Small intestine (tissue), 7 donors: Measurements from ENCODE around the gene KRTAP19-7. TPM values are rescaled to one million over a fixed set of nuclear protein-coding genes. Genes with fewer than 3 reads are reported as not detected.

ENCODE experiments used
- DNase-seq, 2 donors: peaks; one replicate each; pipeline versions ENCODE4 v3.0.0 to v3.0.0-alpha.2; 2013
- FAIRE-seq: peaks from 2 replicates; lab custom pipeline; 2012; peaks lifted over from hg19 to GRCh38; lab: Jason Lieb, UNC
- H3K27ac ChIP-seq, 3 donors: one replicate each; pipeline ENCODE4 v1.5.1; 2013; ENCODE audit warnings: low read length in 2 of 3, mild to moderate bottlenecking in 2 of 3, control low read depth in 1 of 3, inconsistent platforms in 1 of 3, low read depth in 1 of 3, moderate library complexity in 1 of 3
- H3K27me3 ChIP-seq, 3 donors: one replicate each; pipeline ENCODE4 v1.6.1; 2013; ENCODE audit warnings: low read length in 3 of 3, inconsistent platforms in 1 of 3; ENCODE audit not compliant: control insufficient read depth in 3 of 3, insufficient read depth in 3 of 3
- H3K36me3 ChIP-seq, 3 donors: one replicate each; pipeline ENCODE4 v1.6.1; 2013; ENCODE audit warnings: low read length in 3 of 3, inconsistent platforms in 1 of 3, low read depth in 1 of 3, mild to moderate bottlenecking in 1 of 3, moderate library complexity in 1 of 3; ENCODE audit not compliant: control insufficient read depth in 3 of 3, insufficient read depth in 2 of 3
- H3K4me1 ChIP-seq, 3 donors: one replicate each; pipeline ENCODE4 v1.6.1; 2013; ENCODE audit warnings: low read length in 2 of 3, inconsistent platforms in 1 of 3, low read depth in 1 of 3, mild to moderate bottlenecking in 1 of 3, moderate library complexity in 1 of 3; ENCODE audit not compliant: control insufficient read depth in 3 of 3, insufficient read depth in 2 of 3
- H3K4me3 ChIP-seq, 3 donors: one replicate each; pipeline ENCODE4 v1.5.1; 2013; ENCODE audit warnings: low read length in 3 of 3, control low read depth in 1 of 3, inconsistent platforms in 1 of 3, low read depth in 1 of 3, mild to moderate bottlenecking in 1 of 3, moderate library complexity in 1 of 3
- H3K9me3 ChIP-seq, 2 donors: one replicate each; pipeline ENCODE4 v1.6.1; 2013; ENCODE audit warnings: low read depth in 1 of 2, low read length in 1 of 2; ENCODE audit not compliant: control insufficient read depth in 2 of 2, insufficient read depth in 1 of 2
- WGBS, 3 donors: extraction: QIAGEN DNeasy Blood & Tissue Kit; methylation state at CpG; one replicate each; pipeline ENCODE4 v1.1.7; 2013; 5-methylcytosine and 5-hydroxymethylcytosine counted together
- polyA plus RNA-seq, 4 donors: library from polyadenylated mRNA; stranded (reverse) in 3 of 4; unstranded in 1 of 4; fragments of 200-250 nt in 3 of 4; fragments of 120-200 nt in 1 of 4; gene quantifications; one replicate each; pipeline versions ENCODE4 v1.2.1 to v1.2.3, GENCODE V29; 2013
- donor health status: healthy with polysubstance abuse.
- donor health status: control.
- donor health status: control.
- donor health status: Bipolar disorder and iron deficiency.
- donor health status: healthy.

The KRTAP19-7 gene
- polyA plus RNA-seq, 4 donors: not detected

DNA sequence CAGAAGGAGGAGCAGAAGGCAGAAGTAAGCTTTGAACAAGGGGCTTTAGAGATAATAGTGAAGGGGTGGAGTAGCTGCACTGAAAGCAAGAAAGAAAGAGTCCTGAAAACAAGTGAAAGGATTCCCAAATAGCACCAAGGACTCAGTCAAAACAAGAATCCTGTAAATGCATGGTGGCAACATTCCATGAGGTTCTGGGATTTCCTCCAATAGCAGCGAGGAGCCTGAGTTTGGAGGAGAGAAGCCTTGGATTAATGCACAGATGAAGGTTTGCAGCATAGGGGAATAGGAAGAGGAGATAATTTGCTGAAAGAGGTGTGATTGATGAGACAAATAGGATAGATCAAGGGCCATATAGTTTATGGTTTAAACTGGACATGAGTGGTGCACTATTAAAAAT lies 18.2 kb upstream of the KRTAP19-7 start:
- Histone ChIP-seq H3K4me3 (no peak overlapping the region), H3K36me3 (no peaks in the 10 kb centered on the region), H3K27me3 (no peaks in the 10 kb centered on the region), H3K4me1 (no peaks in the 10 kb centered on the region), H3K9me3 (no peaks in the 10 kb centered on the region), H3K27ac (no peak overlapping the region)
- no peak for FAIRE-seq
- DNase-seq: no peak
- 46 to 64% (median 60%) methylated on average over 1 of the region's 1 CpG for WGBS, 3 donors

DNA sequence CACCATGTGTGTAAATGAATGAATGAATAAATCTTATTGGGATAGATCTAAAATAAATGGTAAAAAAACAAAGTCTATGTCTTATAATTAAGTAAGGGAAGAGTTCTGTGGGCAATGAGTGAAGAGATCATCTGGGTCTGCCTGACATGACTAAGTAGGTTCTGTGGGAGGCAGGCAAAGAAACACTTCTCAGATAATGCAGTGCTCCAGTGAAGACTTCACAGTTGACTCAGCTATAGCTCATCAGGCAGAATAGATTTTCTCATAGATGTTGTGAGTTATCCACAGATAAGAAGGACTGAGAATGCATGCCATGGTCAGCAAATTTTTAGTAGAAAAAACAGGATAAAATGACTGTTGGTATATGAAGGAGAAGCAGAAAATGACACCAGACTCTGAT lies 16.7 kb upstream of the KRTAP19-7 start:
- Histone ChIP-seq H3K27me3 (no peaks in the 10 kb centered on the region), H3K4me3 (no peak overlapping the region), H3K4me1 (no peaks in the 10 kb centered on the region), H3K9me3 (no peaks in the 10 kb centered on the region), H3K36me3 (no peaks in the 10 kb centered on the region), H3K27ac (no peak overlapping the region)
- FAIRE-seq (no peak), DNase-seq (no peak)

DNA sequence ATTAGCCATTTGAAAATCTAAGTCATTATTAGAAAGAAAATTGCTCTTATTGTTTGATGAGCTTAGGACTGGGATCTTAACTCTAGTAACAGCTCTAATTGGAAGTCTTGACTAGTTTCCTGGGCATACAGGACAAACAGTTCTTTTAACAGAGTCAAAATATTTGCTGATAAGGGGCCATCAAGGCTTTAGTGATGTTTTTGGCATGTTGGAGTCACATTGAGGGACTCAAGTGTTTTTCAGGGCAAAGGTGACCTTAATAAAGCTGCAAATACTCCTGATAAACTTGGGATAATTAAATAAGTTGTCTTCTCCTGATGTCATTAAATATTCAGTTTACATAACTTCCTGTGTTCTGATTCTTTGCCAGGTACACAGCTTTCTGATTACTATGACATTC lies 6.5 kb upstream of the KRTAP19-7 start:
- no peaks in the 10 kb centered on the region for H3K4me1 ChIP-seq
- H3K4me3 ChIP-seq: no peak overlapping the region
- H3K27me3 ChIP-seq: no peaks in the 10 kb centered on the region
- FAIRE-seq (no peak), DNase-seq (no peak)
- H3K9me3 ChIP-seq: no peaks in the 10 kb centered on the region
- H3K36me3 ChIP-seq: no peaks in the 10 kb centered on the region
- H3K27ac ChIP-seq: no peak overlapping the region

DNA sequence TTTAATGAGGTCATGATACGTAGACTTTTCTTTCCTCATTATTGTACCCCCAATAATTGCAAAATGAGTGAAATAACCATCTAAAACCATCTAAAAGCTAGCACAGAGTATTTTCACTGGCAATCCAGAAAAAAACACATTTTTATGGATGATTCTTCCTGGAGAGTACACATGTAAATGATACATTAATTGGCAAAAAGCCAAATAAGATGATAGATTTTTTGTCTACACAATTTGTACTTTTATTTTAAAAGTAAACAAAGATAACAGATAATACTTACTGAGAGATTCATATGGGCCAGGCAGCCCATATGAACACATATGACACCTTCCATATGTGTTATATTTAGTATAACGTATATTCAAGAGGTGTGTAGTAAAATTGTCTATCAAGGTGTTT lies 2.5 kb upstream of the KRTAP19-7 start:
- 79 to 86% (median 81%) methylated on average over 2 of the region's 2 CpGs for WGBS, 3 donors
- Histone ChIP-seq H3K36me3 (no peaks in the 10 kb centered on the region), H3K4me1 (no peaks in the 10 kb centered on the region), H3K4me3 (no peak overlapping the region), H3K27ac (no peak overlapping the region), H3K27me3 (no peaks in the 10 kb centered on the region), H3K9me3 (no peaks in the 10 kb centered on the region)
- DNase-seq: no peak
- no peak for FAIRE-seq

DNA sequence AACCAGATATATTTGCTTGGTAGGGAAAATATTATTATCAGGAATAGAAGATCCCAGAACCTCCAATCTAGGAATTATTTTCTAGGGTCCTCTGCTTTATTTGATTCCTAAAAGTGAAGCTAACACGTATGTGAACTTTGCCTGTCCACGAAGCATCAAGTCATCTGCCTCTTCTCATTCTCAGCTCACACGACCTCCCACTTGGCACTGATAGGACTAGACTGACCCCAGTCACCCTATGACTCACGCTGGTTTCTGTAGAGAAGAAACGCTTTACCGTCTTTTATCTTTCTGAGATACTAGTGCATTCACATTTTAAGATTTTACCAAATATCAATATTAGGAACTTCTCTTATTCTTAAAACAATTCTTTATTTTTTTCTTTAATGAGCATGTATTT lies 2.0 kb upstream of the KRTAP19-7 start:
- no peak overlapping the region for H3K4me3 ChIP-seq
- H3K36me3 ChIP-seq: no peaks in the 10 kb centered on the region
- H3K9me3 ChIP-seq: no peaks in the 10 kb centered on the region
- no peaks in the 10 kb centered on the region for H3K27me3 ChIP-seq
- no peaks in the 10 kb centered on the region for H3K4me1 ChIP-seq
- DNase-seq (no peak), FAIRE-seq (no peak)
- no peak overlapping the region for H3K27ac ChIP-seq
- 56 to 77% (median 62%) methylated on average over 6 of the region's 6 CpGs for WGBS, 3 donors

DNA sequence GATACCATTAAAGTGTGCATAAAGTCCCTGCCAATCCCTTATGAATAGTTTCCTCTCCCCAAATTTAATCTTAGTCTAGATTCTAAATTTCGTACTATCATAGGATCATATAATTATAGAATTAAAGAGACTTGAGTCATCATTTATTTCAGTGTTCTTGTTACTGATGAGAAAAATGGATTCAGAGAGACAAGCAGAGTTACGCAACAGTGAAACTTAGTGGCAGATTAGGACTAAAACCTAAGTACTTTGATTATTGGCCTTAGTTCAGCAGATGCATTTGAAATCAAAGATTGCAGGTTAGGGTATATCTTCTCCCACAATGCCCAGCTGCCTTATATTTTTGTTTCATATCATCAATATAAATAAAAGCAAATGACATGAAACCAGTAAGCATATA lies 843 bp upstream of the KRTAP19-7 start:
- Histone ChIP-seq H3K36me3 (no peaks in the 10 kb centered on the region), H3K27ac (no peak overlapping the region), H3K4me1 (no peaks in the 10 kb centered on the region), H3K9me3 (no peaks in the 10 kb centered on the region), H3K4me3 (no peak overlapping the region), H3K27me3 (no peaks in the 10 kb centered on the region)
- 85 to 88% (median 86%) methylated on average over 2 of the region's 2 CpGs for WGBS, 3 donors
- DNase-seq (no peak), FAIRE-seq (no peak)

DNA sequence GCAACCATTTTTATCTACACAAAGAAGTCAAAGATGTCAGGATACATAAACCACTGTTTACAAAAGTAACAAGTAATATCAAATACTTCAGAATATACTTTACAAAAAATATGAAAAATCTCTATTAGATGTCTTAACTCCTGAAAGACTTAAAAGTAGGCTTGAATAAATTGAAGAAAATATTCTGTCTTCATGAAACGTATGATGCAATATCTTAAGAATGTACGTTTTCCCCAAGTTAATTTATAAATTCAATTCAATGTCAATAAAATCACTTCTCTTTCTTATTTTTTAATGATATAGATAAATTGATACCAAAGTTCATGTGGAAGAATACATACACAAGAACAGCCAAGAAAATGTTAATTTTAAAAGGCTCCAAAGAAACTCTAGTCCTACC lies 6.0 kb downstream of the KRTAP19-7 start:
- no peaks in the 10 kb centered on the region for H3K36me3 ChIP-seq
- no peak overlapping the region for H3K27ac ChIP-seq
- H3K27me3 ChIP-seq: no peaks in the 10 kb centered on the region
- no peaks in the 10 kb centered on the region for H3K4me1 ChIP-seq
- WGBS, 3 donors: 65 to 88% (median 74%) methylated on average over 2 of the region's 2 CpGs
- H3K9me3 ChIP-seq: peaks cover 0 to 2% of the 10 kb centered on the region in 2 donors
- FAIRE-seq (no peak), DNase-seq (no peak)
- no peak overlapping the region for H3K4me3 ChIP-seq

DNA sequence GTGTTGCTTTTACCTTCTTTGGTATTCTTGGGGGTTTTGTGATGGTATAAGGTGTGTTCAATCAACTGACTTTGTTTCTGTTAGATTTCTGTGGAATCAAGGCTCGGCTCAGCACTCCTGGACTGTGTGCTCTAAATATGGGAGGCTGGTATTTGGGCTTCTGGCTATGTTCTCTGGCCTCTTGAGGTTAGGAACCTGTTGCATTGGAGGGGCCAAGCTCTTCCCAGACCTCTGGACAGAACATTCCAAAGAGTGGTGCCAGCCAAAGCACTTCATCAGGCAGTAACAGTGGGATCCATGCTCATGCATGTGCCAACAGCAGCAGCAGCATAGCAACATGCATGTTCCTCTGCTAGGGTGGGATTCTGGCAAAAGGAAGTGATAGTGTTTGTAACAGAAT lies 8.3 kb downstream of the KRTAP19-7 start:
- H3K27me3 ChIP-seq: no peaks in the 10 kb centered on the region
- H3K4me3 ChIP-seq: no peak overlapping the region
- DNase-seq: no peak
- FAIRE-seq: no peak
- H3K9me3 ChIP-seq: peaks cover 0 to 2% of the 10 kb centered on the region in 2 donors
- no peaks in the 10 kb centered on the region for H3K36me3 ChIP-seq
- no peaks in the 10 kb centered on the region for H3K4me1 ChIP-seq
- H3K27ac ChIP-seq: no peak overlapping the region
- 19 to 65% (median 39%) methylated on average over 1 of the region's 1 CpG for WGBS, 3 donors

DNA sequence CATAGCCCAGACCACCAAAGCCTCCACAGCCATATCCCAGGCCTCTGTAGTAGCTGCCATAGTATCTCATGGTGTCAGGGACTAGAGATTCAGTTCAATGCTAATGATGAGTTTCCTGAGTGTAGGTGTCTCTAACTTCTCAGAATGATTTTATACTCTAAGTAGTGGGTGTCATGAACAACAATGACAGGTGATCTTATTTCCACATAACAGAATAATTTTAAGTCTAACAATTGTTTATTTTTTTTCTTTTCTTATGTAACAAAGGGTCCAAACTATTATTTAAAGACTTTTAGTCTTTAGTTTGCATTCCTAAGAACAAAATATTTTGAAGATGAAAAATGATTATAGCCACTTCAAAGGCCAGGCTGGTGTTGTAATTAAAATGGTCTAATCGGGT lies 19.4 kb downstream of the KRTAP19-7 start, which contains the start of gene KRTAP19-6:
Gene KRTAP19-6 (minus strand): TSS at position 101 of the 400 bp plus-strand sequence. CDS start 31 bp downstream, at position 70.
- H3K36me3 ChIP-seq: no peaks in the 10 kb centered on the region
- H3K27ac ChIP-seq: no peak within 1 kb of the TSS
- WGBS, 3 donors: 87 to 92% (median 90%) methylated on average over 1 of the region's 1 CpG
- H3K4me3 ChIP-seq: no peak within 1 kb of the TSS
- H3K27me3 ChIP-seq: no peaks in the 10 kb centered on the region
- DNase-seq: no peak
- no peak for FAIRE-seq
- no peaks in the 10 kb centered on the region for H3K4me1 ChIP-seq
- peaks cover 0 to 2% of the 10 kb centered on the region in 2 donors for H3K9me3 ChIP-seq
